HS-5 (cell line): Measurements from ENCODE around the gene IGIP.

ENCODE experiments used
- DNase-seq: peaks from one replicate; pipeline ENCODE4 v3.0.0-alpha.2; 2012; ENCODE audit warnings: low read depth

The IGIP gene

DNA sequence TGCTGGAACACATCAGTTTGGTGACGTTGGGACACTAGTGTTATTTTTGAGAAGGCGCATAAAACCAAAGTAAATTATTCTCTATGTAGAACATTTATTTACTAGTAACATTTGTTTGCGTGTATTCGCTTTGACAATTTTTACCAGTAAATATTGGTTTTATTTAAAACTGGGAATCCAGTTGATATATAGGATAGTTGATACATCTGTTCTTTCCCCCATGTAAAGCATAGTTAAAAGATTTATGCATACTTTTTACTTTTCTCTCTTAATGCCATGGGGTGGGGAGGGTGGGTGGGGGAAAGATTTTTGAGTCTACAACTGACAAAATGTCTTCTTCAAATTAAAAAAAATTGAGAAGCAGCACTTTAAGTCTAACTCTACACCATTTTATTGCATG is at the start of gene IGIP:
IGIP (plus strand) TSS at position 301 of the 400 bp plus-strand sequence. CDS start 2,540 bp downstream, outside the sequence.
- no peak for DNase-seq

GRCh38 chr5:140076142-140076541 is 49.6 kb upstream of the IGIP start:
- DNase-seq, result no peak

GRCh38 chr5:140076788-140077187 is 48.9 kb upstream of the IGIP start:
- no peak for DNase-seq

DNA sequence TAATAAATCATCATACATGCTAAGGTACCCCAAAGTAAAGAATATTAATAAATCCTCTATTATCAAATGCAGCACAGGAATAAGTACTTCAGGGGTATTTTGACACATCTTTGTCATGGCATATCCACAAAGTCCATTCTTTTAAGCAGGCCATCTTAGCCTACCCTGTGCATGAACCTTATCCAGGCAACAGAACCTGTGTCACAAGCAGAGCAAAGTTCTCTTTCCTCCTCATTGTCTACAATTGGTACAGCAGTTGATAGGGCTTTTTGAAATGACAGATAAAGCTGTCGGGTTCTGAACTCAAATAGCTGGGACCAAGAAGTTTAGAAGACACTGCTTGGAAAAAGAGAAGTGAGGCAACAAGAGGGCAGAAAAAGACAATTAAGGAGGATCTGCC is 42.6 kb upstream of the IGIP start:
- DNase-seq, result no peak

DNA sequence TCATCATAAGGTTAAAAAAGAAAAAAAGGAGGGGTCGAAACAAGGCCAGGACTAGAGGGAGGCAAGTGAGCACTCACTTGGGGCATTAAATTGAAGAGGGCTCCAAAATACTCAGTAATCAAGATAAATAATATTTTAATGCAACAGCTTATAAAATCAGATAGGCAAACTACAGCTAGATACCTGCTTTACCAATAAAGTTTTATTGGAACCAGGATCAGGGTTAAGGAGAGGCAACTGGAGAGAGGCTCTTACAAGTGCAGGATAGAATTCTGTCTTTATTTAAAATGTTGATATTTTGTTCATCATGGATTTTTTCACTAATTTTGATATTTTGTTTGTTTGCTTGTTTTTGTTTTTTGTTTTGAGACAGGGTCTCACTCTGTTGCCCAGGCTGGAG is 42.1 kb upstream of the IGIP start:
- no peak for DNase-seq

GRCh38 chr5:140084541-140084940 is 41.2 kb upstream of the IGIP start:
- DNase-seq, result no peak

- DNase-seq, result no peak
Observed at GRCh38 chr5:140090251-140090650, 35.5 kb upstream of the IGIP start.

GRCh38 chr5:140093179-140093578 is 32.6 kb upstream of the IGIP start:
- DNase-seq, result no peak

- no peak for DNase-seq
Observed at GRCh38 chr5:140093866-140094265, 31.9 kb upstream of the IGIP start.

DNA sequence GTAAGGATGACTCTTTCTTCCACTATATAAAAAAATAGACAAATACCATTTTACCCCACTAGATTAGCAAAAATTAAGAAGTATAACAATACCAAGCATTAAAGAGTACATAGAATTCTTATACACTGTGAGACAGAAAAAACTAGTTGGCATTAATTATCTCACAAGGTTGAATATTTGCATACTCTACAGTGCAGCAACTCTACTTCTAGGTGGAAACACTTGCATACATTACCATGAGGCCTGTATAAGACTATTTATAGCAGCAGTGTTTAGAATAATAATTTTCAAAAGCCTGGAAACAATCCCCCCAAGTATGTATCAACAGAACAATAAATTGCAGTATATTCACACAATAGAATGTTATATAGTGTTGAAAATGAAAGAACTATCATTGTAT is 30.8 kb upstream of the IGIP start:
- DNase-seq, result no peak

GRCh38 chr5:140101179-140101578 is 24.6 kb upstream of the IGIP start:
- DNase-seq, result no peak

DNA sequence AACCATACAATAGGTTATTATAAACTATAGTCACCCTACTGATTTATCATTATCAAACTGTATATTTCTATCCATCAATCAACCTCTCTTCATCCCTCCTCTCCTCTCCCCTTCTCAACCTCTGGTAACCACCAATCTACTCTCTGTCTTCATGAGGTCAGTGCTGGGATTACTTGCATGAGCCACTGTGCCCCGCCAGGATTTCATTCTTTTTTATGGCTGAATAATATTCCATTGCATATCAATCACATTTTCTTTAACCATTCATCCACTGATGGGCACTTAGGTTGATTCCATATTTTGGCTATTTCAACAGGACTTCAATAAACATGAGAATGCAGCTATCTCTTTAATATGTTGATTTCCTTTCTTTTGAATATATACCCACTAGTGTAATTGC is 22.6 kb upstream of the IGIP start:
- no peak for DNase-seq

DNA sequence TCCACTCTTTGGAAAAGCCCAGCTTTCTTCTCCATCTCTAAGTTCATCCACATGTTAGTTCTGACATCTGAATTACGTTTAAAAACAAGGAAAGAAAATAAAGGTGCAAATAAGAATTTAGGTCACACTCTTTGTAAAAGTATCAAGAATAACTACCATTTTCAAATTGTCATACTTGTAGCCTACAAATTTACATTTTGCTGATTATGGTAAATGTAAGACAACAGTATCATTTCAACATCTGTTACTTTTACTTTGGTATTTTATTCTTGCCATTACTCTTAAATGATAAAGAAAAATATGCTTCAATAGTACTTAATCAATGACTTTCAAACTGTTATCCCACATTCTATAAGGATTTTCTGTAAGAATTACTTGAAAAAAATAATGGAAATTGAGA is 21.6 kb upstream of the IGIP start:
- no peak for DNase-seq

DNA sequence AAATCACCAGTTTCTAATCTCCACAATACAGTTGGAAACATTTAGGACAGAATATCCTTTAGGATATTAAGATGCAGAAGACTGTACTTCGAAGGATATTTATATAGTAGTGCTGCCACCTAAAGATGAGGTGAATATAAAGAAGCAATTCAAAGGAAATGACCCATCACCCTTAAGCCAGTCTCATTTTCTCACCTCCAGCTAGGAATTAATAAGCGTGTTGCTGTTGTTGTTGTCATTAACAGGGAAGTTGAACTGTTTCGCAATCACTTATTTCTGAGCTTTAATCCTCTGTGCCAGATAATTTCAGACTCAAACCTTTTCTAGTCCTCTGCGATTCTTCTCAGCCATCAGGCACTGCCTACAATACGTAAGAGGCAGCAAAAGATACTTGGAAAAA is 19.6 kb upstream of the IGIP start:
- DNase-seq, result no peak

DNA sequence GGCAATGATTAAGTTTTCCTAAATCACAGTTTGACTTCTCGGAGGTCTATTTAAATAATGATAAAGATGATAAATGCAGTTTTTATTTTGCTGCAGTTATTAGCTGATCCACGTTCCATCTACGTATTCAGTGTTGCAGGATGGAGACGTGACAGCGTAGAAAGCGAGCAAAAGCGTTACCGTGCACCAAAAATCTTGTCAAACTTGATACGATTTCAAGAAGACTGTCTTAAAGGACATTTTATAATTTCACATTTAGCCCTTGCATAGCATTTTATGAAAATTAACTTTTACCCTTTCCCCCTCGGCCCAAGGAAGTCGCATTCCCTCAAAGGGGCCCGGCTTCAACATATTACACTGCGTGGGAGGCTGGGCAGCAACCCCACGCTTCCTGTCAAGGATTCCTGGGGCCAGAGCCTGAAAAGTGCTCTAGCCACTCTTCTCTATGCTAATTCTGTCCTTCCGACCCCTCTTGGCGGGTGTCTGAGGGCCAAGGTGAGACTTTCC is 18.9 kb upstream of the IGIP start:
- no peak for DNase-seq

- peak; percentile 72 for DNase-seq
Observed at GRCh38 chr5:140107312-140108092, 18.2 kb upstream of the IGIP start.

DNA sequence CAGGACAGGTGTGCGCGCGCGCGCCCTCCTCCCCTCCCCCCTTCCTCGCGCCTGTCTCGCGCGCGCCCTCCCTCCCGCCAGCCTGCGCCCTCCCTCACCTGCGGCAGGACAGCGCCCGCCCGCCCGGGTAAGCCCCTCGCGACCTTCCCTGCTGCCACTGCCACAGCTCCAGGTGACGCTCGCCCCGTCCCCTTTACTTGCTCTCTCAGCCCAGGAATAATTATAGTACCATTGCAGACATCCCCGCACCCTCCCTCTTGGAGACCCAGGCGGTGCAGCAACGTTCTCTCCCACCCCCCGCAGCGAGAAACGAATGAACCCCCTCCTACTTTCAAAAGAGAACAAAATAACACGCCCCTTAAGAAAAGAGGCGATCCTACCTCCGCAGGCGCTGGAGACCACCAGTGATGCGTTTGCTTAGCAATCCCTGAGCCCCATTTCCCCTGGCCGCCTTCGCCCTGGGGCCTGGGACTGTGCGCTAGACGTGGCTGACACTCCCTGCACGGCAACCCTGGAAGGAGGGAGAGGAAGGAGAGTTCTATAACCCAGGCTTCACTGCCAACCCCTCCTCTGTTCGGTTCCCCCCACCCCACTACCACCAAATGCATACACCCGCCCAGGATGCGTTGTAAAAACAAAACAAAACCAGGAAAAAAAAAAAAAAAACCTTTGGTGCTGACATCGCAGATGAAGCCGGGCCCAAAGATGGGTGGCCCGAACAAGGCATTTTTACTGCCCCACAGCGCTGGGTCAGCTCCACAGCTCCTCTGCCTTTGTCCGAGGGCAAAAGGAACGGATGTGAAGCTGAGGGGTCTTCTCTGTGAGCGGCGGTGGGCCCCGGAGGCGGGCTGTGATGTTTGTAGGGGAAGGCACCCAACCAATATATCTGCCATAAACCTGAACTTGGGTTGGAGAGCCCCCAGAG is 17.4 kb upstream of the IGIP start:
- DNase-seq, result no peak

DNA sequence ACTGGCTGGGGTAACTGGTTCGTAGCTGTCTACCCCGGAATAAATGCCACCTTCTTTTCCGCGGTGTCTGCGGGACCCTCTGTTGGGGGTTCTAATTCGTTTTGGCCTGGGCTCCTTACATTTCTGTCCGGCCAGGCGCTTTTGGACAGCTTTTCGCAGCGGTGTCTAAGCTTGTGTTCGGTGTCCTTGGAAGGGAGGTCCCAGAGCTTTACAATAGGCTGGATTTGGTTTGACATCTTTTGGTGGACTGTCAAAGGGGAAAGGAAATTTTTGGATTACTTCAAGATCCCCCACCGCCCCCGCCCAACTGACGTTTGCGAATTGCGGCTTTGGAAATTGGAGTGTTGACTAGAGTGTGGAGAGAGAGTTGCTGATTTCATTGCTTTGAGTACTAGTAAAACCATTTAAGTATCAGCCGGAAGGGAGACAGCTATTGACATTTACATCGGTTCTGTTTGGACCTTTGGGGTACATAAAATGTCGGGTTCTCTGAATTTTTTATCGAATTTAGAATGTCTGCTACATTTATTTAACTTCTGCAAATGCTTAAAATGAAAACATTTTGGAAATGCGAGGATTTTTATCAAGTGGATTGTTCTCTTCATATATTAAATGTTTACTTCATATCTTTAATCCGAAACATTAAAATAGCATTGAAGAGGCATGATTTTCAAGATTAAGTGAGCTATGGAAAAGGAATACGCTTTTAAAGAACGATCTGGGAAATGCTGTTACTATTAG is 16.5 kb upstream of the IGIP start:
- no peak for DNase-seq

- DNase-seq, result no peak
Observed at GRCh38 chr5:140109759-140110645, 15.7 kb upstream of the IGIP start.

GRCh38 chr5:140110646-140110957 is 15.1 kb upstream of the IGIP start:
- DNase-seq, result no peak
